Epithelial cell of proximal tubule (primary cell): ENCODE measurements around the gene AKR1E2. TPM values are rescaled to one million over a fixed set of nuclear protein-coding genes. Genes with fewer than 3 reads are reported as not detected.

Experiments used
- DNase-seq: peaks from one replicate; pipeline ENCODE4 v3.0.0-alpha.2; 2011; ENCODE audit warnings: low read depth
- H3K4me3 ChIP-seq: 2 replicates; pipeline ENCODE4 v1.5.1; 2011; ENCODE audit warnings: low read depth, mild to moderate bottlenecking, low read length
- CTCF ChIP-seq: conservative IDR thresholded peaks from 2 replicates; pipeline ENCODE4 v1.5.1; 2012; ENCODE audit warnings: low read depth, mild to moderate bottlenecking, low read length
- total RNA-seq: library from RNA; depleted of rRNA; stranded (reverse); fragments of >200 nt; gene quantifications from 2 replicates; pipeline ENCODE4 v1.2.3, GENCODE V29; 2015

Gene AKR1E2
- total RNA-seq, 1 donor from 2014 or later: 2.2 TPM

- H3K4me3 ChIP-seq: no peak overlapping the region
- no peak for TF ChIP-seq CTCF
- DNase-seq: no peak
These were observed 25.8 kb downstream of the AKR1E2 start for GRCh38 chr10:4851846-4852245.

- TF ChIP-seq CTCF: no peak
- DNase-seq: no peak
- H3K4me3 ChIP-seq: no peak overlapping the region
These were observed 40.1 kb downstream of the AKR1E2 start for GRCh38 chr10:4865945-4866661.

- no peak for TF ChIP-seq CTCF
- H3K4me3 ChIP-seq: no peak overlapping the region
- no peak for DNase-seq
These were observed 41.1 kb downstream of the AKR1E2 start for GRCh38 chr10:4867109-4867519.

GRCh38 chr10:4867520-4868356, 41.7 kb downstream of the AKR1E2 start:
- no peak for DNase-seq
- no peak for TF ChIP-seq CTCF
- H3K4me3 ChIP-seq: no peak overlapping the region

- DNase-seq: no peak
- no peak for TF ChIP-seq CTCF
These were observed 42.3 kb downstream of the AKR1E2 start for GRCh38 chr10:4868357-4868657.

GRCh38 chr10:4882704-4883078, 56.7 kb downstream of the AKR1E2 start:
- H3K4me3 ChIP-seq: no peak overlapping the region
- DNase-seq: no peak
- no peak for TF ChIP-seq CTCF

More at GRCh38 chr10:4868357-4868657, 42.3 kb downstream of the AKR1E2 start:
- H3K4me3 ChIP-seq: no peak overlapping the region
